Keratinocyte (primary cell): ENCODE measurements around the gene UGT1A8. TPM values are rescaled to one million over a fixed set of nuclear protein-coding genes. Genes with fewer than 3 reads are reported as not detected.

Source experiments
- DNase-seq: peaks from one replicate; pipeline ENCODE4 v3.0.0-alpha.2; 2011; ENCODE audit warnings: low read depth, missing footprints, low spot score
- FAIRE-seq: peaks from 2 replicates; lab custom pipeline; 2011; peaks lifted over from hg19 to GRCh38; lab: Jason Lieb, UNC
- H2AFZ ChIP-seq: 2 replicates; pipeline ENCODE4 v1.6.0; 2012; ENCODE audit warnings: low read length, control low read depth, inconsistent platforms; ENCODE audit not compliant: control insufficient read depth
- H3K27ac ChIP-seq: 2 replicates; pipeline ENCODE4 v1.5.1; 2011; ENCODE audit warnings: low read length; ENCODE audit not compliant: control insufficient read depth, insufficient read depth
- H3K27me3 ChIP-seq: 3 replicates; pipeline ENCODE4 v1.6.0; 2011; ENCODE audit warnings: low read length; ENCODE audit not compliant: control insufficient read depth, insufficient read depth; ENCODE audit errors: extremely low read depth
- H3K36me3 ChIP-seq, 2 experiments: 2 replicates in 1 of 2; 3 replicates in 1 of 2; pipeline ENCODE4 v1.5.1; 2011; ENCODE audit warnings: low read length in 2 of 2, mild to moderate bottlenecking in 1 of 2; ENCODE audit not compliant: control insufficient read depth in 2 of 2, insufficient read depth in 2 of 2; ENCODE audit errors: extremely low read depth in 1 of 2
- H3K4me1 ChIP-seq: 3 replicates; pipeline ENCODE4 v1.5.1; 2011; ENCODE audit warnings: low read length; ENCODE audit not compliant: control insufficient read depth, insufficient read depth; ENCODE audit errors: extremely low read depth
- H3K4me2 ChIP-seq: 3 replicates; pipeline ENCODE4 v1.6.0; 2011; ENCODE audit warnings: low read depth, low read length; ENCODE audit not compliant: control insufficient read depth, insufficient read depth; ENCODE audit errors: extremely low read depth
- H3K4me3 ChIP-seq, 3 experiments: fragments of 200-600 bp in 1 of 3; sonication (generic) in 1 of 3; 2 replicates in 2 of 3; 3 replicates in 1 of 3; pipeline ENCODE4 v1.5.1; 2011 to 2016; ENCODE audit warnings: low read length in 3 of 3, mild to moderate bottlenecking in 3 of 3, control low read depth in 2 of 3, inconsistent platforms in 1 of 3, low read depth in 1 of 3, mixed read lengths in 1 of 3, mixed run types in 1 of 3, moderate library complexity in 1 of 3; ENCODE audit not compliant: control insufficient read depth in 2 of 3, insufficient read depth in 2 of 3; ENCODE audit errors: extremely low read depth in 1 of 3
- H3K79me2 ChIP-seq: 2 replicates; pipeline ENCODE4 v1.6.0; 2012; ENCODE audit warnings: low read length; ENCODE audit not compliant: control insufficient read depth, insufficient read depth
- H3K9ac ChIP-seq: 3 replicates; pipeline ENCODE4 v1.6.0; 2011; ENCODE audit warnings: low read length; ENCODE audit not compliant: control insufficient read depth, insufficient read depth; ENCODE audit errors: extremely low read depth
- H3K9me1 ChIP-seq: 3 replicates; pipeline ENCODE4 v1.6.0; 2011; ENCODE audit warnings: low read length; ENCODE audit not compliant: control insufficient read depth, insufficient read depth; ENCODE audit errors: extremely low read depth
- H3K9me3 ChIP-seq: 2 replicates; pipeline ENCODE4 v1.5.1; 2012; ENCODE audit warnings: low read depth, low read length; ENCODE audit not compliant: control insufficient read depth
- H4K20me1 ChIP-seq: 3 replicates; pipeline ENCODE4 v1.6.0; 2011; ENCODE audit warnings: low read length; ENCODE audit not compliant: control insufficient read depth, insufficient read depth; ENCODE audit errors: extremely low read depth
- CTCF ChIP-seq, 3 experiments: IDR thresholded peaks in 1 of 3; conservative IDR thresholded peaks in 1 of 3; optimal IDR thresholded peaks in 1 of 3; 2 replicates in 2 of 3; 3 replicates in 1 of 3; pipeline versions ENCODE3 to v1.5.1; 2011; ENCODE audit warnings: low read length in 3 of 3, mild to moderate bottlenecking in 3 of 3, moderate library complexity in 2 of 3, control low read depth in 1 of 3, inconsistent platforms in 1 of 3; ENCODE audit not compliant: insufficient read depth in 2 of 3; ENCODE audit errors: extremely low read depth in 1 of 3
- EZH2 ChIP-seq: IDR thresholded peaks from one replicate; pipeline ENCODE4 v1.6.1; 2012; ENCODE audit warnings: inconsistent platforms, mild to moderate bottlenecking, low read length, moderate library complexity
- dilution Hi-C: fragments of 300-500 bp; cut with MboI; formaldehyde crosslinking; loops from one replicate; pipeline ENCODE4 v1.7.0; 2020; ENCODE audit warnings: low sequenced_read_pairs; ENCODE audit not compliant: extremely low pct_ligation_motif_present
- polyA plus RNA-seq, 5 experiments: library from polyadenylated mRNA; depleted of rRNA in 3 of 5; stranded (reverse) in 3 of 5; stranded (forward) in 1 of 5; unstranded in 1 of 5; fragments of >200 nt; gene quantifications; 1 replicate in 1 of 5; 2 replicates in 3 of 5; 3 replicates in 1 of 5; pipeline versions ENCODE4 v1.2.1 to v1.2.3, GENCODE V29; 2011 to 2012; ENCODE audit warnings: missing spikeins in 2 of 5, low read depth in 1 of 5, low replicate concordance in 1 of 5

Gene UGT1A8
- polyA plus RNA-seq, 1 donor (not counting 4 experiments of a cell fraction or from before 2014, with no cell fraction given): 0.64 TPM

- H3K9me3 ChIP-seq: no peaks in the 10 kb centered on the region
- H3K79me2 ChIP-seq: no peaks in the 10 kb centered on the region
- H3K27me3 ChIP-seq: peaks cover 5% of the 10 kb centered on the region
- H3K4me3 ChIP-seq: no peak overlapping the region
- no peak overlapping the region for H3K27ac ChIP-seq
- H3K36me3 ChIP-seq: no peaks in the 10 kb centered on the region
- H3K4me1 ChIP-seq: no peaks in the 10 kb centered on the region
- H4K20me1 ChIP-seq: no peaks in the 10 kb centered on the region
- H3K4me2 ChIP-seq: no peak overlapping the region
- no peak overlapping the region for H2AFZ ChIP-seq
- H3K9me1 ChIP-seq: no peaks in the 10 kb centered on the region
- TF ChIP-seq EZH2: no peak
- TF ChIP-seq CTCF (optimal IDR thresholded peaks at IDR 0.05 in 1 of 3, IDR thresholded peaks at IDR 0.05 in 1 of 3, conservative IDR thresholded peaks at IDR 0.05 in 1 of 3; ENCODE audit: extremely low read depth in 1 of 3, insufficient read depth in 2 of 3, low read length in 3 of 3): no peak
- dilution Hi-C loops: no loop called here
- no peak for DNase-seq
- H3K9ac ChIP-seq: no peak overlapping the region
- FAIRE-seq: no peak
These were observed 200.7 kb downstream of the UGT1A8 start for GRCh38 chr2:233817995-233818638.

GRCh38 chr2:233818639-233819621, 201.5 kb downstream of the UGT1A8 start:
- Histone ChIP-seq H3K4me2 (no peak overlapping the region), H3K4me3 (no peak overlapping the region), H3K36me3 (no peaks in the 10 kb centered on the region), H3K79me2 (no peaks in the 10 kb centered on the region), H3K27me3 (peaks cover 5% of the 10 kb centered on the region), H2AFZ (no peak overlapping the region), H3K9ac (no peak overlapping the region), H4K20me1 (no peaks in the 10 kb centered on the region), H3K27ac (no peak overlapping the region), H3K4me1 (no peaks in the 10 kb centered on the region), H3K9me3 (no peaks in the 10 kb centered on the region), H3K9me1 (no peaks in the 10 kb centered on the region)
- dilution Hi-C loops: no loop called here
- TF ChIP-seq CTCF (optimal IDR thresholded peaks at IDR 0.05 in 1 of 3, IDR thresholded peaks at IDR 0.05 in 1 of 3, conservative IDR thresholded peaks at IDR 0.05 in 1 of 3; ENCODE audit: extremely low read depth in 1 of 3, insufficient read depth in 2 of 3, low read length in 3 of 3): no peak
- TF ChIP-seq EZH2: no peak
- FAIRE-seq (no peak), DNase-seq (no peak)
